ENCODE results near the gene BATF.

- TF ChIP-seq CTCF (conservative IDR thresholded peaks at IDR 0.05; ENCODE audit: low read length), result no peak
- no peak for TF ChIP-seq EZH2phosphoT487 (IDR thresholded peaks at IDR 0.05; ENCODE audit: borderline replicate concordance)
These were observed 5.3 kb downstream of the BATF start for GRCh38 chr14:75527449-75528163.
